ENCODE data around the gene ULK2.
"Not testable (repeated sequence)": the region's sequence is repeated elsewhere in the genome, so short reads cannot be mapped to it uniquely, and the experiment has no call there.

ULK2 gene

GRCh38 chr17:19867329-19868078 is at the start of gene ULK2:
Gene ULK2 (minus strand): TSS chr17:19867936. CDS start chr17:19867417, 519 bp downstream.
- no peak for TF ChIP-seq ZNF274 (IDR thresholded peaks at IDR 0.05; ENCODE audit: low read depth, low read length)
- H3K4me3 ChIP-seq (ENCODE audit: low read length): peak within 1 kb of the TSS; percentile 74

GRCh38 chr17:19915245-19915978 is 47.7 kb upstream of the ULK2 start:
- TF ChIP-seq ZNF274 (IDR thresholded peaks at IDR 0.05; ENCODE audit: low read depth, low read length): no peak

GRCh38 chr17:19911033-19911432 is 43.3 kb upstream of the ULK2 start:
- H3K4me3 ChIP-seq (ENCODE audit: low read length): no peak overlapping the region
- no peak for TF ChIP-seq ZNF274 (IDR thresholded peaks at IDR 0.05; ENCODE audit: low read depth, low read length)

More at GRCh38 chr17:19915245-19915978, 47.7 kb upstream of the ULK2 start:
- no peak overlapping the region for H3K4me3 ChIP-seq (ENCODE audit: low read length)

- no peak for TF ChIP-seq ZNF274 (IDR thresholded peaks at IDR 0.05; ENCODE audit: low read depth, low read length)
These were observed 41.4 kb upstream of the ULK2 start for GRCh38 chr17:19909139-19909538.

GRCh38 chr17:19905502-19905901 is 37.8 kb upstream of the ULK2 start:
- H3K4me3 ChIP-seq (ENCODE audit: low read length): no peak overlapping the region
- no peak for TF ChIP-seq ZNF274 (IDR thresholded peaks at IDR 0.05; ENCODE audit: low read depth, low read length)

More at GRCh38 chr17:19909139-19909538, 41.4 kb upstream of the ULK2 start:
- no peak overlapping the region for H3K4me3 ChIP-seq (ENCODE audit: low read length)

- H3K4me3 ChIP-seq (ENCODE audit: low read length): no peak overlapping the region
- no peak for TF ChIP-seq ZNF274 (IDR thresholded peaks at IDR 0.05; ENCODE audit: low read depth, low read length)
These were observed 37.2 kb upstream of the ULK2 start for GRCh38 chr17:19904924-19905323.

GRCh38 chr17:19904412-19904811 is 36.7 kb upstream of the ULK2 start:
- TF ChIP-seq ZNF274 (IDR thresholded peaks at IDR 0.05; ENCODE audit: low read depth, low read length): no peak
- H3K4me3 ChIP-seq (ENCODE audit: low read length): no peak overlapping the region

- no peak for TF ChIP-seq ZNF274 (IDR thresholded peaks at IDR 0.05; ENCODE audit: low read depth, low read length)
- no peak overlapping the region for H3K4me3 ChIP-seq (ENCODE audit: low read length)
These were observed 33.1 kb upstream of the ULK2 start for GRCh38 chr17:19900809-19901208.

GRCh38 chr17:19897903-19898302 is 30.2 kb upstream of the ULK2 start:
- TF ChIP-seq ZNF274 (IDR thresholded peaks at IDR 0.05; ENCODE audit: low read depth, low read length): no peak
- no peak overlapping the region for H3K4me3 ChIP-seq (ENCODE audit: low read length)

GRCh38 chr17:19897090-19897837 is 29.5 kb upstream of the ULK2 start:
- TF ChIP-seq ZNF274 (IDR thresholded peaks at IDR 0.05; ENCODE audit: low read depth, low read length): no peak
- no peak overlapping the region for H3K4me3 ChIP-seq (ENCODE audit: low read length)

- no peak overlapping the region for H3K4me3 ChIP-seq (ENCODE audit: low read length)
These were observed 28.9 kb upstream of the ULK2 start for GRCh38 chr17:19896679-19897078.

GRCh38 chr17:19890554-19890953 is 22.8 kb upstream of the ULK2 start:
- not testable (repeated sequence) for H3K4me3 ChIP-seq (ENCODE audit: low read length)

More at GRCh38 chr17:19896679-19897078, 28.9 kb upstream of the ULK2 start:
- TF ChIP-seq ZNF274 (IDR thresholded peaks at IDR 0.05; ENCODE audit: low read depth, low read length): no peak

- not testable (repeated sequence) for H3K4me3 ChIP-seq (ENCODE audit: low read length)
These were observed 22.3 kb upstream of the ULK2 start for GRCh38 chr17:19890001-19890400.

GRCh38 chr17:19886116-19886515 is 18.4 kb upstream of the ULK2 start:
- no peak for TF ChIP-seq ZNF274 (IDR thresholded peaks at IDR 0.05; ENCODE audit: low read depth, low read length)
- H3K4me3 ChIP-seq (ENCODE audit: low read length): no peak overlapping the region

Data from GM08714 (cell line).